Karpas-422 (cell line): ENCODE data around the gene UGT1A5. TPM values are rescaled to one million over a fixed set of nuclear protein-coding genes. Genes with fewer than 3 reads are reported as not detected.

Experiments used
- DNase-seq: peaks from one replicate; pipeline ENCODE4 v3.0.0-alpha.2; 2015
- H2AFZ ChIP-seq: fragments of 200-600 bp; sonication (generic); 2 replicates; pipeline ENCODE4 v1.6.1; 2014; ENCODE audit warnings: antibody characterized with exemption, low read length, mixed read lengths
- H3K27ac ChIP-seq: fragments of 200-600 bp; sonication (generic); 2 replicates; pipeline ENCODE4 v1.5.1; 2014; ENCODE audit warnings: mild to moderate bottlenecking, low read length, moderate library complexity
- H3K27me3 ChIP-seq: fragments of 200-600 bp; sonication (generic); 2 replicates; pipeline ENCODE4 v1.6.1; 2014; ENCODE audit warnings: low read length, mixed read lengths
- H3K36me3 ChIP-seq: fragments of 200-600 bp; sonication (generic); 2 replicates; pipeline ENCODE4 v1.6.1; 2014; ENCODE audit warnings: low read length, mixed read lengths; ENCODE audit not compliant: insufficient read depth
- H3K4me1 ChIP-seq: fragments of 200-600 bp; sonication (generic); 2 replicates; pipeline ENCODE4 v1.6.1; 2014; ENCODE audit warnings: mild to moderate bottlenecking, low read length, mixed read lengths
- H3K4me2 ChIP-seq: fragments of 200-600 bp; sonication (generic); 2 replicates; pipeline ENCODE4 v1.6.1; 2014; ENCODE audit warnings: low read length, low read depth, mild to moderate bottlenecking; ENCODE audit not compliant: poor library complexity, severe bottlenecking
- H3K4me3 ChIP-seq: fragments of 200-600 bp; sonication (generic); 2 replicates; pipeline ENCODE4 v1.5.1; 2014; ENCODE audit warnings: mild to moderate bottlenecking, antibody characterized with exemption, low read length, mixed read lengths
- H3K79me2 ChIP-seq: fragments of 200-600 bp; sonication (generic); 2 replicates; pipeline ENCODE4 v1.6.1; 2014; ENCODE audit warnings: mild to moderate bottlenecking, low read length, mixed read lengths
- H3K9ac ChIP-seq: fragments of 200-600 bp; sonication (generic); 2 replicates; pipeline ENCODE4 v1.6.0; 2014; ENCODE audit warnings: low read length
- H3K9me2 ChIP-seq: fragments of 200-600 bp; sonication (generic), shearing (Covaris generic); replicated peaks from 2 replicates; pipeline ENCODE4 v1.6.0; 2014; ENCODE audit warnings: mild to moderate bottlenecking, low read length, moderate library complexity; ENCODE audit not compliant: insufficient read depth
- H3K9me3 ChIP-seq: fragments of 300-700, 200-600 bp; sonication (generic); 2 replicates; pipeline ENCODE4 v1.6.1; 2014; ENCODE audit warnings: low read length, mixed read lengths
- H4K20me1 ChIP-seq: fragments of 200-600 bp; sonication (generic); 2 replicates; pipeline ENCODE4 v1.6.1; 2014; ENCODE audit warnings: mild to moderate bottlenecking, antibody characterized with exemption, low read length, low read depth; ENCODE audit not compliant: insufficient read depth
- total RNA-seq: library from RNA; depleted of rRNA; stranded (reverse); fragments of >200 nt; shearing (Covaris generic); gene quantifications from 2 replicates; pipeline ENCODE4 v1.2.3, GENCODE V29; 2014; ENCODE audit warnings: low replicate concordance; rRNA removed

The UGT1A5 gene
- total RNA-seq, 1 experiment from 2014 or later = not detected

DNA sequence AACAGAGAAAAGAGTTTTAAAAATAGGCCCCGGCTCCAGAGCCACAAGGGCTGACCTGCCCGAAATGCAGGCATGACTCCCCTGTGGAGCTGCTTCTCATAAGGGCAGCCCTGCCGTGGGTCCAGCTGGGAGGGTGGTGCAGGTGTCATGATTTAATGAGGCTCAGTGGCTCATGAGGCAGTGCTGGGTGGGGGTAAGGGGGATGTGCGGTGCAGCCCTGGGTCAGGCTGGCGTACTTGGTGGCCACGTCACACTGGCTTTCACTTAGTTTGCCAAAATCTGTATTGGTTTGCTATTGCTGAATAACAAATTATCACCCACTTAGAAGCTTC lies 108.0 kb downstream of the UGT1A5 start:
- DNase-seq = no peak
- H3K4me3 ChIP-seq = no peak overlapping the region

GRCh38 chr2:233821196-233821595 lies 108.5 kb downstream of the UGT1A5 start:
- Histone ChIP-seq H3K36me3 (no peaks in the 10 kb centered on the region), H3K4me3 (no peak overlapping the region), H4K20me1 (no peaks in the 10 kb centered on the region), H3K9me2 (no peaks in the 10 kb centered on the region), H3K79me2 (no peaks in the 10 kb centered on the region), H2AFZ (no peak overlapping the region), H3K9ac (no peak overlapping the region), H3K27me3 (no peaks in the 10 kb centered on the region), H3K4me2 (no peak overlapping the region), H3K9me3 (no peaks in the 10 kb centered on the region), H3K27ac (no peak overlapping the region), H3K4me1 (peaks cover 57% of the 10 kb centered on the region)
- DNase-seq = no peak

More for the DNA sequence above, 108.0 kb downstream of the UGT1A5 start:
- H4K20me1 ChIP-seq = no peaks in the 10 kb centered on the region
- no peaks in the 10 kb centered on the region for H3K9me2 ChIP-seq
- no peaks in the 10 kb centered on the region for H3K27me3 ChIP-seq
- no peak overlapping the region for H3K9ac ChIP-seq
- no peaks in the 10 kb centered on the region for H3K79me2 ChIP-seq
- H3K9me3 ChIP-seq = no peaks in the 10 kb centered on the region
- H3K4me2 ChIP-seq = no peak overlapping the region
- peaks cover 60% of the 10 kb centered on the region for H3K4me1 ChIP-seq
- H2AFZ ChIP-seq = no peak overlapping the region
- no peaks in the 10 kb centered on the region for H3K36me3 ChIP-seq
- no peak overlapping the region for H3K27ac ChIP-seq

- Histone ChIP-seq H2AFZ (no peak overlapping the region), H3K4me1 (peaks cover 61% of the 10 kb centered on the region), H3K27me3 (no peaks in the 10 kb centered on the region), H4K20me1 (no peaks in the 10 kb centered on the region), H3K36me3 (no peaks in the 10 kb centered on the region), H3K4me3 (no peak overlapping the region), H3K27ac (no peak overlapping the region), H3K9me3 (no peaks in the 10 kb centered on the region), H3K79me2 (no peaks in the 10 kb centered on the region), H3K9me2 (no peaks in the 10 kb centered on the region), H3K9ac (no peak overlapping the region), H3K4me2 (no peak overlapping the region)
- DNase-seq = no peak
Measured at GRCh38 chr2:233821709-233822100, 109.0 kb downstream of the UGT1A5 start.

DNA sequence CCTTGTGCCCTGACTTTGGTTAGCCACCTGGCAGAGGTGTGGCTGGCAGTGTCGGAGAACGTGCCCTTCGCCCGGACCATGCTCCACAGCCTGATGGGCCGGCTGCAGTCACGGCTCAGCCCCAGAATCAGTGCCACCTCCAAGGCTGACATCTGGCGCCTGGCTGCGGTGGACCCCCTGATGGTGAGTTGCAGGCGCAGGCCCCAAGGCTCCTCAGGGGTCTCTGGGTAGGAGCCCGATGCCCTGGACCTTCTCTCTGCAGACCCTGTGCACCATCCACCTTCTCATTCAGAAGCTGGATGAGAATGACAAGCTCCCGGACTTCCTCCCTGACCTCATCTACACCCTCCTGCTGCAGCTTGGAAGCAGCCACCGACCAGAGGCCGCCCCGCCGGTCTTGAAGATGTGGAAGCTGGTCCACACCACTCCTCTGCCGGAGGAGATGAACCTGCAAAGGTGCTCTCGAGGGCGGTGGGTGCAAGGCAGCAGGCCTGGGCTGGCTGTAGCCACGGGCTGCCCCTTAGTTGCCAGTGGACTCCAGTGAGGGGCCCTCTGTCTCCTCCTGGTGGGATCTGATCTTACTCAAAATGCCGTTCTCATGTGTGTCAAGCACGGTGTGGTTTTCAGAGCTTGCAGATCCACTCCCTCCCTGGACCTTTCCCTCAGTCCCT lies 109.5 kb downstream of the UGT1A5 start:
- Histone ChIP-seq H3K4me1 (peaks cover 63% of the 10 kb centered on the region), H3K27me3 (no peaks in the 10 kb centered on the region), H3K4me3 (no peak overlapping the region), H3K9me2 (no peaks in the 10 kb centered on the region), H3K9me3 (no peaks in the 10 kb centered on the region), H4K20me1 (no peaks in the 10 kb centered on the region), H2AFZ (no peak overlapping the region), H3K4me2 (no peak overlapping the region), H3K9ac (0 out of 2 replicates have a peak overlapping the region, but pooled peaks have one; percentile 35), H3K27ac (no peak overlapping the region), H3K36me3 (no peaks in the 10 kb centered on the region), H3K79me2 (no peaks in the 10 kb centered on the region)
- no peak for DNase-seq

Other genes starting within 250 kb of the UGT1A5 start
- gene USP40, start 146.1 kb upstream of the UGT1A5 start, total RNA-seq = 7.9 and 9.5 TPM in 2 replicates
- 0.18 TPM in 1 of 2 replicates, not detected in the other for gene UGT1A8, start 95.3 kb upstream of the UGT1A5 start, total RNA-seq
- 0.11 and 0.14 TPM in 2 replicates for gene UGT1A10, start 76.5 kb upstream of the UGT1A5 start, total RNA-seq
- not detected in 2 replicates for gene UGT1A9, start 41.0 kb upstream of the UGT1A5 start, total RNA-seq
- 0.18 TPM in 1 of 2 replicates, not detected in the other for gene UGT1A7, start 31.0 kb upstream of the UGT1A5 start, total RNA-seq
- not detected in 2 replicates for gene UGT1A6, start 20.0 kb upstream of the UGT1A5 start, total RNA-seq
- gene UGT1A4, start 5.8 kb downstream of the UGT1A5 start, total RNA-seq = not detected in 2 replicates
- gene UGT1A3, start 16.1 kb downstream of the UGT1A5 start, total RNA-seq = not detected in 2 replicates
- not detected in 2 replicates for gene UGT1A1, start 47.4 kb downstream of the UGT1A5 start, total RNA-seq
- gene MROH2A, start 65.4 kb downstream of the UGT1A5 start, total RNA-seq = 1.9 and 2.6 TPM in 2 replicates
- 16.5 and 29.0 TPM in 2 replicates for gene HJURP, start 141.6 kb downstream of the UGT1A5 start, total RNA-seq
- not detected in 2 replicates for gene TRPM8, start 204.5 kb downstream of the UGT1A5 start, total RNA-seq